HG03196 (cell line): ENCODE measurements around the gene KRT83.
"Not testable (repeated sequence)": the region's sequence is repeated elsewhere in the genome, so short reads cannot be mapped to it uniquely, and the experiment has no call there.

Experiments
- ATAC-seq: cut with Tn5 transposase; IDR thresholded peaks from one replicate; pipeline ENCODE4 v1.9.1; 2021; ENCODE audit not compliant: unreplicated experiment

KRT83 gene

GRCh38 chr12:52354200-52354599 lies 33.0 kb upstream of the KRT83 start:
- no peak for ATAC-seq

DNA sequence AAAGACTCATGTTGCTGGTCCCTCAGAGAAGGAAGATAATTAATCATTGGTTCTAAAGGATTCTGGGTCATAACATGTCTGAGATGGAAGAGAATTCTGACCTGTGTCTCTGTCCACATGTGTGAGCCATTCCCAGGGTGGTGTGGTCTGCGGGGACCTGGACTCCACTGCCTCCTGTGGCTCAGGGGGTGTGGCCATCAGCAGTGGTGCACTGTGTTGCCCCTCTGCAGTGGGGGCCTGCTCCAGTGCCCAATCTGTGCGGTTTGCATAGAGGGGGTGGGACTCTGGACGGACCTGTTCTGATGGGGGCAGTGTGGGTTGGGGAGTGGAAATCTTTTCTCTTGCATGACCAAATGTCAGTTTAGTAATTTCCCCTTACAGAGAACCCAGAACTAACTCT lies 32.6 kb upstream of the KRT83 start:
- ATAC-seq: no peak

GRCh38 chr12:52352951-52353350 lies 31.8 kb upstream of the KRT83 start:
- no peak for ATAC-seq

GRCh38 chr12:52351196-52352059 lies 30.2 kb upstream of the KRT83 start:
- no peak for ATAC-seq

- ATAC-seq: no peak
Observed at GRCh38 chr12:52350786-52351185, 29.6 kb upstream of the KRT83 start.

DNA sequence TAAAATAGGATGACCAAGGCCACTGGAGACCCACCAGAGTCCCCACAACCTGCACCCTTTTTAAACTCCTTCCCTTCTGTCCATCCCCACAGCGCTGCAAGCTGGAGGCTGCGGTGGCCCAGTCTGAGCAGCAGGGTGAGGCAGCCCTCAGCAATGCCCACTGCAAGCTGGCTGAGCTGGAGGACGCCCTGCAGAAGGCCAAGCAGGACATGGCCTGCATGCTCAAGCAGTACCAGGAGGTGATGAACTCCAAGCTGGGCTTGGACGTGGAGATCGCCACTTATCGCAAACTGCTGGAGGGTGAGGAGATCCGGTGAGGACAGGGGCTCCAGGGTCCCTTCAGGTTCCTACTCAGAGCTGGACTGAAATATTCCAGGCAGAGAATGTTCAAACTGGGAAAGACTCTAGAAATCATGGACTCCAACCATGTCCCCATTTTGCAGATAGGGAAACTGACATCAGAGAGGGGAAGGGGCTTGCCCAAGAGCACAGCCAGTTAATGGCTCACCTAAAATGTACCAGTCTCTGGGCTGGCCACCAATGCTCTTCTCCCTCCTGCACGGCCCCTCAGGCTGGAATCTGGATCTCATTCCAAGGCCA lies 28.9 kb upstream of the KRT83 start:
- ATAC-seq: no peak

DNA sequence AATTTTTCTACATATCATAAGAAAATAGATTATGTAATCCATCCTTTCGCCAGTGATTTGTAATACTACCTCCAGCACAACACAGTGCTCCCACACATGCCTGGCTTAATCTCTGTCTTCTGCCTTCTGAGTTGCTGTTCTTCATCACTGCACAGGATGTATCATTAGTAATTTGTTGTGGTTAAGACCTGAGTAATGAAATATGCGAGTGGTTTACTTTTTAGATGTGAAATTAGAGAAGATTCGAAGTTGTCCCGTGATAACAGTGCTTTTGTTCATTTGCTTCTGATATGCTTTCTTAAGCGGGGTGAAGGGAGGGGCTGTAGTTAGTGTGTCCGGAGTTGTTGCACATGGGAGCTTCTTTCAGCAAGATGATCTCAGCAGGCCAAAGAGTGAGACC lies 28.0 kb upstream of the KRT83 start:
- ATAC-seq: no peak

DNA sequence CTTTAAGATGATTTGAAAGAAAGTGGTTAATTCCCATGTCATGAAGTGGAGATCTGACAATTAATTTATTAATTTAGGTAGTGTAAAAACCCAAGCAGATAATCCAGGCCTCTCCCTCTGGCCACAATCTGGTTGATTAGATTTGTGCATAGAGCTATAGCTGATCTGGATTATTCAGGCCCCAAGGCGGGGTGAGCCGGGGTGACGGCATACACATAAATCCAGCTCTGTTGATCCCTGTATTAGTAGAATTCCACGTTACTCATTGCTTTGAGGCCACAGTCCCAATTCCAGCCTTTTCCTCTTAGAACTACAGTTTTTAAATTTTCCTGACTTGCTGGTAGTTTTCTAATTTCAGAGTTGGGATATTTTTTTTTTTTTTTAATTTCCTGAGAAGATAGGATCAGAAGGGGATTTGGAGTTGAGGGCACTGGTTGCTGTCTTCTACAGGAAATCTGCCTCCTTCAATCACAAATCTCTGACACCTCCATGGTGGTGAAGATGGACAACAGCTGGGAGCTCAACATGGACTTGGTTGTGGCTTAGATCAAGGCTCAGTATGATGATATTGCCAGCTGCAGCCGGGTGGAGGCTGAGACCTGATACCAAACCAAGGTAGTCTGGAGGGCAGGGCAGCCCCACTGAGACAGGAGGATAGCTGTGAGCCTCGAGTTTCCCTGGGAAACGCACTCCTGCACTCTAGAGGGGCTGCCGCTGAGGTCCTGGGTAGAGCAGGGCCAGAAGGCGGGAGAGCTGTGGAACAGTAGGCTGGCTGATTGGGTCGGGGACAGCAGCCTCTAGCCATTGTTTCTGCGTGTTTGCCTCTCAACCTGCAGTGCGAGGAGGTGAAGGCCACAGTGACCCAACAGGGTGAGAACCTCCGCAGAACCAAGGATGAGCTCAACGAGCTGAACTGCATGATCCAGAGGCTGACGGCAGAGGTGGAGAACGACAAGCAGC lies 26.6 kb upstream of the KRT83 start:
- ATAC-seq: no peak

- ATAC-seq: no peak
Observed at GRCh38 chr12:52347016-52347415, 25.8 kb upstream of the KRT83 start.

- no peak for ATAC-seq
Observed at GRCh38 chr12:52346593-52346992, 25.4 kb upstream of the KRT83 start.

- not testable (repeated sequence) for ATAC-seq
Observed at GRCh38 chr12:52345041-52345440, 23.8 kb upstream of the KRT83 start.

DNA sequence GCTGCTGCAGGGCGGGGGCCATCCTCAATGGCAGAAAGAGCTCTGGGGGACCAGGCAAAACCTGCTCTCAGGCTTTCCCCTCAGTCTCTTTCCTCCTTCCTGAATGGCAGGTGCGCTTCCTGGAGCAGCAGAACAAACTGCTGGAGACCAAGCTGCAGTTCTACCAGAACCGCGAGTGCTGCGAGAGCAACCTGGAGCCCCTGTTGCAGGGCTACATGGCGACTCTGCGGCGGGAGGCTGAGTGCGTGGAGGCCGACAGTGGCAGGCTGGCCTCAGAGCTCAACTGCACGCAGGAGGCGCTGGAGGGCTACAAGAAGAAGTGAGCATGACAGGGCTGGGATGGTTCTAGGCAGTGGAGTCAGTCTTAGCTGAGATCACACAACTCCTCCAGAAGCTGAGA lies 22.9 kb upstream of the KRT83 start:
- no peak for ATAC-seq

DNA sequence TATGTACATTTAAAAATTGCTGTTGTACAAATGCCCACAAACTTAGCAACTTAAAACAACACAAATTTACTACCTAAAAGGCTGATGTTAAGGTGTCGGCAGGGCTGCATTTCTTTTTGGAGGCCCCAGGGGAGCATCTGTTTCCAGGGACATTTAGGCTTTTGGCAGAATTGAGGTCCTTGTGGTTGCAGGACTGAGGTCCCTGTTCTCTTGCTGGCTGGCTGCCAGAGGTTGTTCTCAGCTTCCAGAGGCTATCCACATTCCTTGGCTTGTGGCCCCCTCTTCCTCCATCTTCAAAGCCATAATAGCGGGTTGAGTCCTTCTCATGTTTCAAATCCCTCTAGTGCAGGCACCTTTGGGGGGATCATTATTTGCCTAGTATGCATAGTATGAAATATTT lies 22.4 kb upstream of the KRT83 start:
- ATAC-seq: no peak

- ATAC-seq: no peak
Observed at GRCh38 chr12:52342781-52343490, 21.7 kb upstream of the KRT83 start.

DNA sequence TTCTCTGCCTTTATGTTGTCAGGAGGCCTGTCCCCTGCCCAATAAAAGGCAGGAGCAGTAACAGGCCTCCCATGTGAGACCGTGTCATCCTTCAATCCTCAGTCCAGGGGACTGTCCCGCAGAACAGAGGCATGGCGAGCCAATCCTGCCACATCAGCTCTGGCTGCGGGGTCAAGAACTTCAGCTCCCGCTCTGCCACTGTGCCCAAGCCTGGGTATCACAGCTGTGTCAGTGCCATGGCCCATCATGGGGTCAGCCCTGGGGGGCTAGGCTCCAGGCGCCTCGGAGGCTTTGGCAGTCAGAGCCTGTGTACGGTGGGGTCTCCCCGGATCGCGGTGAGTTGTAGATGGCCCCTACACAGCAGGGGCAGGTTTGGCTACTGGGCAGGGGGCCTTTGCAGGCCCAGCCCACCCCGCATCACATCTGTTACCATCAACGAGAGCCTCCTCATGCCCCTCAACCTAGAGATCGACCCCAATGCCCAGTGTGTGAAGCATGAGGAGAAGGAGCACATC lies 19.9 kb upstream of the KRT83 start:
- ATAC-seq: no peak

DNA sequence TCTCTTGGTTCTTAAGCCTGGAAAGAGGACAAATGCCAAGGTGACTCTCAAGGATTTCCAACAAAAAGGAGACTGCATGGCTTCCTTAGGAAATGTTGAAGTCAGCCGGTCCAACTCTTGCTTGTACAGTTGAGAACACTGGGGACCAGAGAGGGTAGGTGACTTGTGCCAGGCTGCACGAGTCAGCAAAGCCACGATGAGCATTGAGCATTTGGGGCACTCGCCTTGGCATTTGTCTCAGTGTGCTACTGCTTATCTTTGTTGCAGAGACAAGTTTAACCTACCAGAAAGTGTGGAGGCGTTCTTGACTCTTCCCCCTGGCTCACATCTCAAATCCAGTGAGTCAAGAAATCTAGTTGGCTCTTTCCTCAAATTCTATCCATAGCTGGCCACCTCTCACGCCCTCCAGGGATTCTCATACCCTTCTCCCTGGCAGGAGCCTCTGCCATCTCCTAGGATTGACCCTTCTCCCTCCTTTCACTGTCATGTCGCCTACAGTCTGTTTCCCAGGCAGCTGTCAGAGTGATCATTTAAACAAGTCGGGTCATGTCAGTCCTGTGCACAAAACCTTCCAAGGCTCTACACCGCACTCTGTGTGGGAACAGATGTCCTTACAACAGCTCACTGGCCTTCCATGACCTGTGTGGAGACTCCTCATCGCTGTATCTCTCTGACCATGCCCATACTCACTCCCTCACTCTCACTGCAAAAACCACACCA lies 17.2 kb upstream of the KRT83 start:
- no peak for ATAC-seq

GRCh38 chr12:52337054-52337453 lies 15.9 kb upstream of the KRT83 start:
- ATAC-seq: no peak

GRCh38 chr12:52336641-52337040 lies 15.4 kb upstream of the KRT83 start:
- ATAC-seq: no peak

- no peak for ATAC-seq
Observed at GRCh38 chr12:52335598-52336262, 14.5 kb upstream of the KRT83 start.
